ENCODE data around the gene RICTOR.
"Not testable (repeated sequence)": the region's sequence is repeated elsewhere in the genome, so short reads cannot be mapped to it uniquely, and the experiment has no call there.

Gene RICTOR

GRCh38 chr5:39013938-39014337 is 60.3 kb downstream of the RICTOR start:
- no peak for DNase-seq (ENCODE audit: low spot score)

GRCh38 chr5:39010958-39011357 is 63.2 kb downstream of the RICTOR start:
- not testable (repeated sequence) for DNase-seq (ENCODE audit: low spot score)

GRCh38 chr5:39009981-39010380 is 64.2 kb downstream of the RICTOR start:
- no peak for DNase-seq (ENCODE audit: low spot score)

- DNase-seq (ENCODE audit: low spot score), result no peak
These were observed 64.9 kb downstream of the RICTOR start for GRCh38 chr5:39009280-39009679.

- DNase-seq (ENCODE audit: low spot score), result no peak
These were observed 67.5 kb downstream of the RICTOR start for GRCh38 chr5:39006650-39007049.

GRCh38 chr5:39005566-39006232 is 68.5 kb downstream of the RICTOR start:
- no peak for DNase-seq (ENCODE audit: low spot score)

- no peak for DNase-seq (ENCODE audit: low spot score)
These were observed 72.5 kb downstream of the RICTOR start for GRCh38 chr5:39001683-39002082.

GRCh38 chr5:38999037-38999436 is 75.2 kb downstream of the RICTOR start:
- no peak for DNase-seq (ENCODE audit: low spot score)

- DNase-seq (ENCODE audit: low spot score), result no peak
These were observed 76.6 kb downstream of the RICTOR start for GRCh38 chr5:38997591-38997990.

- DNase-seq (ENCODE audit: low spot score), result no peak
These were observed 78.1 kb downstream of the RICTOR start for GRCh38 chr5:38996123-38996522.

GRCh38 chr5:38994324-38994927 is 79.8 kb downstream of the RICTOR start:
- DNase-seq (ENCODE audit: low spot score), result no peak

GRCh38 chr5:38989974-38990719 is 84.1 kb downstream of the RICTOR start:
- not testable (repeated sequence) for DNase-seq (ENCODE audit: low spot score)

- DNase-seq (ENCODE audit: low spot score), result no peak
These were observed 88.2 kb downstream of the RICTOR start for GRCh38 chr5:38985909-38986452.

- DNase-seq (ENCODE audit: low spot score), result no peak
These were observed 94.7 kb downstream of the RICTOR start for GRCh38 chr5:38979535-38979934.

GRCh38 chr5:38978036-38978435 is 96.2 kb downstream of the RICTOR start:
- DNase-seq (ENCODE audit: low spot score), result no peak

- no peak for DNase-seq (ENCODE audit: low spot score)
These were observed 105.5 kb downstream of the RICTOR start for GRCh38 chr5:38968665-38969064.

GRCh38 chr5:38961691-38962090 is 112.5 kb downstream of the RICTOR start:
- DNase-seq (ENCODE audit: low spot score), result no peak

GRCh38 chr5:38953426-38954012 is 120.7 kb downstream of the RICTOR start:
- no peak for DNase-seq (ENCODE audit: low spot score)

GRCh38 chr5:38948501-38948900 is 125.7 kb downstream of the RICTOR start:
- no peak for DNase-seq (ENCODE audit: low spot score)

- no peak for DNase-seq (ENCODE audit: low spot score)
These were observed 129.9 kb downstream of the RICTOR start for GRCh38 chr5:38944282-38944681.

- no peak for DNase-seq (ENCODE audit: low spot score)
These were observed 132.3 kb downstream of the RICTOR start for GRCh38 chr5:38941912-38942311.

- no peak for DNase-seq (ENCODE audit: low spot score)
These were observed 133.9 kb downstream of the RICTOR start for GRCh38 chr5:38940230-38940858.
